Trophoblast cell (in vitro differentiated cells and primary cell): ENCODE measurements around the gene FGF2.
A peak's percentile ranks its signal among the peaks of the same experiment; 100 is the strongest.

Source experiments
- DNase-seq, 2 donors: peaks; one replicate each; pipeline ENCODE4 v3.0.0-alpha.2; 2016
- H2AFZ ChIP-seq: 2 replicates; pipeline ENCODE4 v1.6.1; 2013; ENCODE audit warnings: low read length, moderate library complexity, mild to moderate bottlenecking; ENCODE audit not compliant: insufficient read depth, poor library complexity
- H2AK5ac ChIP-seq: 2 replicates; pipeline ENCODE4 v1.6.1; 2013; ENCODE audit warnings: mild to moderate bottlenecking, low read length
- H2BK120ac ChIP-seq: 2 replicates; pipeline ENCODE4 v1.6.1; 2013; ENCODE audit warnings: low read length, mild to moderate bottlenecking, moderate library complexity; ENCODE audit not compliant: insufficient read depth, poor library complexity
- H2BK12ac ChIP-seq: 2 replicates; pipeline ENCODE4 v1.6.1; 2013; ENCODE audit warnings: mild to moderate bottlenecking, low read length, moderate library complexity
- H2BK5ac ChIP-seq: 2 replicates; pipeline ENCODE4 v1.6.1; 2013; ENCODE audit warnings: low read length, low read depth, moderate library complexity, mild to moderate bottlenecking; ENCODE audit not compliant: poor library complexity
- H3K14ac ChIP-seq: 2 replicates; pipeline ENCODE4 v1.6.1; 2013; ENCODE audit warnings: mild to moderate bottlenecking, low read length
- H3K18ac ChIP-seq: 2 replicates; pipeline ENCODE4 v1.6.1; 2013; ENCODE audit warnings: mild to moderate bottlenecking, low read length
- H3K23ac ChIP-seq: 2 replicates; pipeline ENCODE4 v1.6.1; 2013; ENCODE audit warnings: low read length
- H3K27ac ChIP-seq: 2 replicates; pipeline ENCODE4 v1.5.1; 2013; ENCODE audit warnings: low read depth, mild to moderate bottlenecking, inconsistent platforms, low read length, moderate library complexity
- H3K27me3 ChIP-seq: 2 replicates; pipeline ENCODE4 v1.6.1; 2013; ENCODE audit warnings: inconsistent platforms, mild to moderate bottlenecking, low read length, moderate library complexity; ENCODE audit not compliant: insufficient read depth
- H3K36me3 ChIP-seq, 2 experiments: 1 replicate in 1 of 2; 2 replicates in 1 of 2; pipeline ENCODE4 v1.6.1; 2013; ENCODE audit warnings: low read length in 2 of 2, mild to moderate bottlenecking in 2 of 2, moderate library complexity in 1 of 2; ENCODE audit not compliant: insufficient read depth in 2 of 2, control insufficient read depth in 1 of 2
- H3K4ac ChIP-seq: 2 replicates; pipeline ENCODE4 v1.6.1; 2013; ENCODE audit warnings: low read depth, mild to moderate bottlenecking, low read length, moderate library complexity
- H3K4me1 ChIP-seq, 2 experiments: 1 replicate in 1 of 2; 2 replicates in 1 of 2; pipeline ENCODE4 v1.6.1; 2013; ENCODE audit warnings: low read length in 2 of 2, mild to moderate bottlenecking in 2 of 2, moderate library complexity in 1 of 2; ENCODE audit not compliant: insufficient read depth in 2 of 2, control insufficient read depth in 1 of 2
- H3K4me2 ChIP-seq: 2 replicates; pipeline ENCODE4 v1.6.1; 2013; ENCODE audit warnings: inconsistent platforms, mild to moderate bottlenecking, low read length, moderate library complexity
- H3K4me3 ChIP-seq: 2 replicates; pipeline ENCODE4 v1.5.1; 2013; ENCODE audit warnings: mild to moderate bottlenecking, low read depth, low read length, inconsistent platforms
- H3K79me1 ChIP-seq: one replicate; pipeline ENCODE4 v1.6.1; 2013; ENCODE audit warnings: low read length
- H3K79me2 ChIP-seq: 2 replicates; pipeline ENCODE4 v1.6.1; 2013; ENCODE audit warnings: low read length, mild to moderate bottlenecking; ENCODE audit not compliant: control insufficient read depth, insufficient read depth, poor library complexity
- H3K9ac ChIP-seq: 2 replicates; pipeline ENCODE4 v1.6.1; 2013; ENCODE audit warnings: mild to moderate bottlenecking, low read length
- H3K9me3 ChIP-seq: 2 replicates; pipeline ENCODE4 v1.6.1; 2013; ENCODE audit warnings: low read depth, mild to moderate bottlenecking, control low read depth, inconsistent platforms, low read length; ENCODE audit not compliant: insufficient read depth
- H4K12ac ChIP-seq: 2 replicates; pipeline ENCODE4 v1.6.1; 2013; ENCODE audit warnings: low read depth, mild to moderate bottlenecking, low read length, moderate library complexity
- H4K8ac ChIP-seq: 2 replicates; pipeline ENCODE4 v1.6.1; 2013; ENCODE audit warnings: low read depth, mild to moderate bottlenecking, low read length, moderate library complexity
- H4K91ac ChIP-seq: one replicate; pipeline ENCODE4 v1.6.1; 2013; ENCODE audit warnings: low read depth, mild to moderate bottlenecking, low read length, moderate library complexity
- WGBS: extraction: QIAGEN DNeasy Blood & Tissue Kit; methylation state at CpG from one replicate; pipeline ENCODE4 v1.1.7; 2013; ENCODE audit warnings: missing lambda C conversion rate; ENCODE audit not compliant: insufficient read length, insufficient coverage; ENCODE audit errors: extremely low coverage; 5-methylcytosine and 5-hydroxymethylcytosine counted together

Gene FGF2

GRCh38 chr4:122796801-122797404 is 29.7 kb upstream of the FGF2 start:
- Histone ChIP-seq H3K4me1 (peaks cover 0 to 10% of the 10 kb centered on the region in 2 experiments), H3K27ac (no peak overlapping the region), H2BK12ac (peak overlapping the region; percentile 58), H3K9ac (no peak overlapping the region), H2BK5ac (no peak overlapping the region), H2BK120ac (no peak overlapping the region), H3K4me2 (no peak overlapping the region), H3K23ac (no peak overlapping the region), H3K36me3 (no peaks in the 10 kb centered on the region), H3K79me1 (peaks cover 11% of the 10 kb centered on the region), H3K14ac (no peak overlapping the region), H4K91ac (peak overlapping the region; percentile 21), H2AK5ac (no peak overlapping the region), H3K4ac (no peak overlapping the region), H3K79me2 (no peaks in the 10 kb centered on the region), H4K8ac (peak overlapping the region; percentile 17), H4K12ac (no peak overlapping the region), H3K18ac (no peak overlapping the region), H2AFZ (no peak overlapping the region), H3K4me3 (no peak overlapping the region), H3K27me3 (no peaks in the 10 kb centered on the region), H3K9me3 (no peaks in the 10 kb centered on the region)
- DNase-seq = no peak
- WGBS = no CpG with 5 or more reads among the region's 4 CpGs

DNA sequence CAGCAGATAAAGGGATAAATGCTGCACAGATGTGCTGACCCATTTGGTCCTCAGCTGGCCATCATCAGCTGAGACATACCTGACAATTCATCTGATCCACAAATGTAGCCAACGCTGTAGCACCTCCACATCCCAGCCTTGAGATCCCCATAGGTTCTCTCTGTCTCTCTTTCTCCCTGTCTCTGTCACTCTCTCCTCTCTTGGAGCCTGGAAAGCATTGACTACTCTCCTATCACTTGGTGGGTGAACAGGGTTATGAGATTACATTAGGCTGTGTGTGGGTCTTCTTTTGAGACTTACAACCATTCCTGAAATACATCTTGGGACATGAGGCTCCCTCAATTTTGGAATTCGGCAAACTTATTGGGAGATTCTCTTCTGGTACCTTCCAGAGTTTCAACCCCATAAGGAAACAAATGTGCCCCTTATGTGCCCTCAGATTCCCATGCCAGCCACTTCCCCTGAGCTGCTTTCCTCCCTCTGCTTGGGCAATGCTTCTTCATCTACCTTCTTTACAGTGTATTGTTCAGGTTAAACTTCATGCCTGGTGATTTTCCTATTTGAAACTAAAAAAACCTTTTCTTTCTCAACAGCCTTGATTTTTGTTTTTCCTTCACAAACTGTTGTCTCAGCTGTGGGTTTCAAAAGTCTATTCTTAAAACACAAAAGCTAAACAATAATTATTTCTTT is 29.1 kb upstream of the FGF2 start:
- DNase-seq = no peak
- peak overlapping the region; percentile 42 for H2AK5ac ChIP-seq

DNA sequence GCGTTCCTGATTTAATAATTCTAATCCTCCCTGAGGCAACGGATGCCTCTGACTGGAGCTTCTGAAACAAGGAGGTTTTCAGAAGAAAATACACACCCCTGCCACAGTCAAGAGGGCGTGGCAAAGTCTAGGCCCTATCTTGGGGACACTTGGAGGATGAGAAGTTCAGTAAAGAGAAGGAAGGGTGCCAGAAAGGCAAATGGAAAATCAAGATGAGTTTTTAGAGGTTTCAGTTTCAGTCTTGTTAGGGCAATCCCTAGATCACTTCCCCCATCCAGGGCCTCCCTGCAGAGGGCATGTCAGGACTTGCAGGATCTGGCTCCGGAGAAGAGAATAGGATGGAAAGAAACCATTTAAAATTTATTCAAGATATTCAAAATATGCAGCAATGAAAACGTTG is 28.5 kb upstream of the FGF2 start:
- peak overlapping the region; percentile 70 for H3K14ac ChIP-seq
- no peak overlapping the region for H3K23ac ChIP-seq
- no peaks in the 10 kb centered on the region for H3K79me2 ChIP-seq
- no peaks in the 10 kb centered on the region for H3K9me3 ChIP-seq
- no peak overlapping the region for H4K12ac ChIP-seq
- H2BK5ac ChIP-seq = peak overlapping the region; percentile 93
- H3K9ac ChIP-seq = no peak overlapping the region
- peak overlapping the region; percentile 94 for H2BK120ac ChIP-seq
- no peak overlapping the region for H2AFZ ChIP-seq
- no peaks in the 10 kb centered on the region for H3K27me3 ChIP-seq
- no peaks in the 10 kb centered on the region for H3K36me3 ChIP-seq
- peak overlapping the region; percentile 69 for H3K4ac ChIP-seq
- no CpG with 5 or more reads among the region's 5 CpGs for WGBS
- peak overlapping the region; percentile 71 for H2BK12ac ChIP-seq
- peak; percentile 21 to 42 for DNase-seq
- H3K4me1 ChIP-seq = peaks cover 0 to 10% of the 10 kb centered on the region in 2 experiments
- no peak overlapping the region for H3K18ac ChIP-seq
- peak overlapping the region; percentile 87 for H4K8ac ChIP-seq
- H2AK5ac ChIP-seq = no peak overlapping the region
- H3K4me2 ChIP-seq = no peak overlapping the region
- peak overlapping the region; percentile 92 for H4K91ac ChIP-seq
- no peak overlapping the region for H3K4me3 ChIP-seq
- peak overlapping the region; percentile 64 for H3K27ac ChIP-seq
- H3K79me1 ChIP-seq = peaks cover 11% of the 10 kb centered on the region

More for the DNA sequence above, 29.1 kb upstream of the FGF2 start:
- Histone ChIP-seq H3K36me3 (no peaks in the 10 kb centered on the region), H4K12ac (no peak overlapping the region), H3K4me3 (no peak overlapping the region), H3K79me2 (no peaks in the 10 kb centered on the region), H3K79me1 (peaks cover 11% of the 10 kb centered on the region), H2BK12ac (peak overlapping the region; percentile 58), H4K91ac (peak overlapping the region; percentile 21), H2AFZ (no peak overlapping the region), H3K14ac (peak overlapping the region; percentile 7), H3K4me1 (peaks cover 0 to 10% of the 10 kb centered on the region in 2 experiments), H2BK120ac (peak overlapping the region; percentile 67), H3K4me2 (no peak overlapping the region), H3K9ac (no peak overlapping the region), H3K27ac (no peak overlapping the region), H2BK5ac (peak overlapping the region; percentile 45), H3K27me3 (no peaks in the 10 kb centered on the region), H3K18ac (no peak overlapping the region), H3K23ac (no peak overlapping the region), H3K4ac (no peak overlapping the region), H4K8ac (no peak overlapping the region), H3K9me3 (no peaks in the 10 kb centered on the region)
- WGBS = no CpG with 5 or more reads among the region's 2 CpGs

GRCh38 chr4:122798917-122799316 is 27.7 kb upstream of the FGF2 start:
- no peak overlapping the region for H3K27ac ChIP-seq
- no peak overlapping the region for H4K8ac ChIP-seq
- no peak overlapping the region for H3K23ac ChIP-seq
- no peak overlapping the region for H3K4ac ChIP-seq
- no peak overlapping the region for H3K14ac ChIP-seq
- no peak overlapping the region for H2AK5ac ChIP-seq
- no peak overlapping the region for H2AFZ ChIP-seq
- no peak for DNase-seq
- no CpG with 5 or more reads among the region's 2 CpGs for WGBS
- H4K91ac ChIP-seq = no peak overlapping the region
- no peak overlapping the region for H3K4me2 ChIP-seq
- H3K27me3 ChIP-seq = no peaks in the 10 kb centered on the region
- no peak overlapping the region for H3K4me3 ChIP-seq
- peaks cover 11% of the 10 kb centered on the region for H3K79me1 ChIP-seq
- no peaks in the 10 kb centered on the region for H3K9me3 ChIP-seq
- H2BK120ac ChIP-seq = no peak overlapping the region
- H2BK12ac ChIP-seq = no peak overlapping the region
- no peak overlapping the region for H2BK5ac ChIP-seq
- H4K12ac ChIP-seq = no peak overlapping the region
- no peaks in the 10 kb centered on the region for H3K79me2 ChIP-seq
- H3K36me3 ChIP-seq = no peaks in the 10 kb centered on the region
- H3K4me1 ChIP-seq = peaks cover 0 to 10% of the 10 kb centered on the region in 2 experiments
- H3K9ac ChIP-seq = no peak overlapping the region
- no peak overlapping the region for H3K18ac ChIP-seq
